HG02678 (cell line): ENCODE measurements around the gene ZFPM1.

ENCODE experiments used
- ATAC-seq: cut with Tn5 transposase; IDR thresholded peaks from one replicate; pipeline ENCODE4 v1.9.1; 2021; ENCODE audit warnings: mild to moderate bottlenecking, moderate library complexity; ENCODE audit not compliant: unreplicated experiment

The ZFPM1 gene

GRCh38 chr16:88524973-88525662 lies 72.0 kb downstream of the ZFPM1 start:
- no peak for ATAC-seq

GRCh38 chr16:88525663-88525990 lies 72.5 kb downstream of the ZFPM1 start:
- ATAC-seq = no peak

GRCh38 chr16:88526008-88526905 lies 73.2 kb downstream of the ZFPM1 start:
- no peak for ATAC-seq

- ATAC-seq = no peak
These were observed 73.8 kb downstream of the ZFPM1 start for GRCh38 chr16:88526906-88527185.

- ATAC-seq = peak; percentile 42
These were observed 74.3 kb downstream of the ZFPM1 start for GRCh38 chr16:88527186-88527936.

- no peak for ATAC-seq
These were observed 75.1 kb downstream of the ZFPM1 start for GRCh38 chr16:88527937-88528743.

GRCh38 chr16:88528902-88529318 lies 75.8 kb downstream of the ZFPM1 start:
- no peak for ATAC-seq

GRCh38 chr16:88529596-88529995 lies 76.5 kb downstream of the ZFPM1 start:
- no peak for ATAC-seq

GRCh38 chr16:88530051-88530857 lies 77.2 kb downstream of the ZFPM1 start:
- no peak for ATAC-seq

GRCh38 chr16:88530858-88531203 lies 77.8 kb downstream of the ZFPM1 start:
- ATAC-seq = no peak

- ATAC-seq = no peak
These were observed 78.3 kb downstream of the ZFPM1 start for GRCh38 chr16:88531346-88531745.

- no peak for ATAC-seq
These were observed 78.9 kb downstream of the ZFPM1 start for GRCh38 chr16:88531931-88532433.

GRCh38 chr16:88532434-88533241 lies 79.6 kb downstream of the ZFPM1 start:
- ATAC-seq = no peak

- ATAC-seq = peak; percentile 5
These were observed 80.4 kb downstream of the ZFPM1 start for GRCh38 chr16:88533381-88533917.

GRCh38 chr16:88533932-88534637 lies 81.0 kb downstream of the ZFPM1 start:
- ATAC-seq = peak; percentile 70

GRCh38 chr16:88534638-88535190 lies 81.6 kb downstream of the ZFPM1 start:
- no peak for ATAC-seq

- no peak for ATAC-seq
These were observed 82.2 kb downstream of the ZFPM1 start for GRCh38 chr16:88535191-88535856.

- ATAC-seq = no peak
These were observed 82.8 kb downstream of the ZFPM1 start for GRCh38 chr16:88535857-88536222.
